Vagina (tissue), 2 donors: ENCODE results near the gene CAPN13. TPM values are rescaled to one million over a fixed set of nuclear protein-coding genes. Genes with fewer than 3 reads are reported as not detected.

Experiments used
- DNase-seq, 2 donors: peaks; one replicate each; pipeline ENCODE4 v3.0.0-alpha.2; 2017; ENCODE audit errors: extremely low spot score in 2 of 2
- H3K27ac ChIP-seq: fragments of 200-600 bp; sonication (generic); one replicate; pipeline ENCODE4 v1.5.1; 2019
- H3K27me3 ChIP-seq: fragments of 200-600 bp; sonication (generic); one replicate; pipeline ENCODE4 v1.5.1; 2019
- H3K36me3 ChIP-seq, 2 donors: fragments of 200-600 bp; sonication (generic); one replicate each; pipeline ENCODE4 v1.5.1; 2017 to 2019
- H3K4me1 ChIP-seq: fragments of 200-600 bp; sonication (generic); one replicate; pipeline ENCODE4 v1.5.1; 2019
- H3K4me3 ChIP-seq, 2 donors: fragments of 200-600 bp; sonication (generic); 1 replicate in 1 of 2; 2 replicates in 1 of 2; pipeline ENCODE4 v1.5.1; 2016 to 2019
- H3K9me3 ChIP-seq: fragments of 200-600 bp; sonication (generic); one replicate; pipeline ENCODE4 v1.5.1; 2019
- POLR2A ChIP-seq, 2 donors: fragments of 450-650 bp; IDR thresholded peaks; one replicate each; pipeline ENCODE4 v1.6.1; 2017; ENCODE audit warnings: antibody characterized with exemption in 2 of 2, mild to moderate bottlenecking in 2 of 2, moderate library complexity in 2 of 2
- POLR2AphosphoS5 ChIP-seq, 2 donors: sonication (generic); formaldehyde crosslinking; IDR thresholded peaks; one replicate each; pipeline ENCODE4 v1.9.0; 2017; ENCODE audit warnings: antibody characterized with exemption in 2 of 2, mild to moderate bottlenecking in 2 of 2, low read depth in 1 of 2; ENCODE audit not compliant: insufficient read depth in 1 of 2
- intact Hi-C: fragments of 100-400 bp; cut with DNase I; formaldehyde crosslinking; loops from one replicate; pipeline ENCODE4 v1.15.1; 2023
- total RNA-seq: library from RNA; depleted of rRNA; stranded (reverse); fragments of >200 nt; gene quantifications from one replicate; pipeline ENCODE4 v1.2.3, GENCODE V29; 2016
- TF ChIP-seq, protein P1 (sequence below), 3 experiments: fragments of 450-650 bp in 2 of 3; fragments of 200-600 bp in 1 of 3; sonication (generic) in 1 of 3; IDR thresholded peaks; one replicate each; pipeline ENCODE4 v1.5.1; 2017 to 2019; ENCODE audit warnings: antibody characterized with exemption in 3 of 3, mild to moderate bottlenecking in 2 of 3, moderate library complexity in 2 of 3

Gene CAPN13
- total RNA-seq, 1 donor from 2014 or later: not detected

DNA sequence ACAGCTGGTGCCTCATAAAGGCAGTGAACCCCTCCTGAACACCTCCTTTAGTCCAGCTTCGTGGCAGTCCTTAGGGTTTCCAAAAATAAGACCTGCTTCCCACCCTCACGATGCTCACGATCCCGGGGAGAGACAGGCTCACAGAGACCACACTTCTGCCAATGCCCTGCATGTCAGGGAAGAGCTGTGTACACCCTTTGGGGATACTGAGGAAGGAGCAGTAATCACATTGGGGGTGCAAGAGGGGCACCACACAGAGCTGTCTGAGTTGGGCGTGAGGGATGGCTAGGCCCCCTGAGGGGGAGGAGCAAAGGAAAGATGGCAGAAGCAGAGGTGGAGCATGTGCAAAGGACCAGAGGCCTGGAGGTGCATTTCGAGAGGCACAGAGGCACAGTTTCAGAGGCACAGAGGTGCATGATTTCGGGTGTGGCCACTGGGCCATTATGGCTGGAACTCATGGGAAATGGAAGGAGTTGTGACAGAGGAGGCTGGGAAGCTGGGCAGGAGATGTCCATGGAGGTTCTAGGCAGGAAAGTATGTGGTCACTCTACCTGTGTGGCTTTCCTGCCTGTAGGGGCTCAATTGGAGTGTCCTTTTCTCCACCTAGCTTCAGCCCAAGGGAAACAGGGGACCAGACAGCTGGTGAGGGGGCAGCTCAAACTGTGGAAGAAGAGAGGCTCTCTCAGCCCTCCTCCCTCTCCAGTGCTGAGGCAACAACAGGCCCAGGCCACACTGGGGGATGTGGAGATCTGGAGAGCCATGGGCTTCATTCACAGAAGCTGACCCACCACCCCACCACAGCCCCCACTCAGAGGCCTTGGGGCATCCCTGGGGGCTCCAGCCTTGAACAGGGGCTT, 115.9 kb downstream of the CAPN13 start:
- peak in 1 of 2 donors; percentile 80 for DNase-seq
- no peak overlapping the region for H3K4me3 ChIP-seq
- intact Hi-C loops: no loop called here
- H3K9me3 ChIP-seq: no peaks in the 10 kb centered on the region
- TF ChIP-seq, protein P1, sequence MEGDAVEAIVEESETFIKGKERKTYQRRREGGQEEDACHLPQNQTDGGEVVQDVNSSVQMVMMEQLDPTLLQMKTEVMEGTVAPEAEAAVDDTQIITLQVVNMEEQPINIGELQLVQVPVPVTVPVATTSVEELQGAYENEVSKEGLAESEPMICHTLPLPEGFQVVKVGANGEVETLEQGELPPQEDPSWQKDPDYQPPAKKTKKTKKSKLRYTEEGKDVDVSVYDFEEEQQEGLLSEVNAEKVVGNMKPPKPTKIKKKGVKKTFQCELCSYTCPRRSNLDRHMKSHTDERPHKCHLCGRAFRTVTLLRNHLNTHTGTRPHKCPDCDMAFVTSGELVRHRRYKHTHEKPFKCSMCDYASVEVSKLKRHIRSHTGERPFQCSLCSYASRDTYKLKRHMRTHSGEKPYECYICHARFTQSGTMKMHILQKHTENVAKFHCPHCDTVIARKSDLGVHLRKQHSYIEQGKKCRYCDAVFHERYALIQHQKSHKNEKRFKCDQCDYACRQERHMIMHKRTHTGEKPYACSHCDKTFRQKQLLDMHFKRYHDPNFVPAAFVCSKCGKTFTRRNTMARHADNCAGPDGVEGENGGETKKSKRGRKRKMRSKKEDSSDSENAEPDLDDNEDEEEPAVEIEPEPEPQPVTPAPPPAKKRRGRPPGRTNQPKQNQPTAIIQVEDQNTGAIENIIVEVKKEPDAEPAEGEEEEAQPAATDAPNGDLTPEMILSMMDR (IDR thresholded peaks at IDR 0.05): no peak
- TF ChIP-seq POLR2AphosphoS5 (IDR thresholded peaks at IDR 0.05; ENCODE audit: insufficient read depth in 1 of 2, low read depth in 1 of 2): no peak
- TF ChIP-seq POLR2A (IDR thresholded peaks at IDR 0.05): no peak
- peaks cover 15% of the 10 kb centered on the region for H3K4me1 ChIP-seq
- H3K27me3 ChIP-seq: no peaks in the 10 kb centered on the region
- no peak overlapping the region for H3K27ac ChIP-seq
- H3K36me3 ChIP-seq: no peaks in the 10 kb centered on the region

DNA sequence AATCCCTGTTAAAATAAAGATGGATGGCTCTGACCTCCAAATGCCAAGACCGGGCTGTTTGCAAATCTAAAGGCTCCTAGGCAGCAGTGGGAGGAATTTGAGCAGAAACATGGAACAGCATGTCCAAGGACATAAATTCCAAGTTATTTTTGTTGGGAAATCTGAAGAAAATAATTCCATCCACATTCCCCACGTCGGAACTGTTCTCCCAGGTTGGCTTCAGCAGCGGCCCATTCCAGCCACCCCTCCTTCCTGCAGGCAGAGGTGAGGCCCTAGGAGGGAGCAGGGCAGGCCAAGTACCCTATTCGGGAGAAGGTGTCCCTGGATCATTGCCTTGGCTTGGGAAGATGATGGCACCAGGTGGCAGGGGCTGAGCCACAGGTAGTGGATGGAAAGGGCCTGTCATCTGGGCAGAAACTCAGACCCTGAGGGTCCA, 117.1 kb downstream of the CAPN13 start:
- H3K36me3 ChIP-seq: no peaks in the 10 kb centered on the region
- no peak overlapping the region for H3K4me3 ChIP-seq
- peaks cover 15% of the 10 kb centered on the region for H3K4me1 ChIP-seq
- no peak overlapping the region for H3K27ac ChIP-seq
- peak in 1 of 2 donors; percentile 87 for DNase-seq
- intact Hi-C loops: no loop called here
- no peaks in the 10 kb centered on the region for H3K9me3 ChIP-seq
- H3K27me3 ChIP-seq: no peaks in the 10 kb centered on the region
- no peak for TF ChIP-seq POLR2A (IDR thresholded peaks at IDR 0.05)
- peak; percentile 32 to 51 for TF ChIP-seq POLR2AphosphoS5 (IDR thresholded peaks at IDR 0.05; ENCODE audit: insufficient read depth in 1 of 2, low read depth in 1 of 2)

DNA sequence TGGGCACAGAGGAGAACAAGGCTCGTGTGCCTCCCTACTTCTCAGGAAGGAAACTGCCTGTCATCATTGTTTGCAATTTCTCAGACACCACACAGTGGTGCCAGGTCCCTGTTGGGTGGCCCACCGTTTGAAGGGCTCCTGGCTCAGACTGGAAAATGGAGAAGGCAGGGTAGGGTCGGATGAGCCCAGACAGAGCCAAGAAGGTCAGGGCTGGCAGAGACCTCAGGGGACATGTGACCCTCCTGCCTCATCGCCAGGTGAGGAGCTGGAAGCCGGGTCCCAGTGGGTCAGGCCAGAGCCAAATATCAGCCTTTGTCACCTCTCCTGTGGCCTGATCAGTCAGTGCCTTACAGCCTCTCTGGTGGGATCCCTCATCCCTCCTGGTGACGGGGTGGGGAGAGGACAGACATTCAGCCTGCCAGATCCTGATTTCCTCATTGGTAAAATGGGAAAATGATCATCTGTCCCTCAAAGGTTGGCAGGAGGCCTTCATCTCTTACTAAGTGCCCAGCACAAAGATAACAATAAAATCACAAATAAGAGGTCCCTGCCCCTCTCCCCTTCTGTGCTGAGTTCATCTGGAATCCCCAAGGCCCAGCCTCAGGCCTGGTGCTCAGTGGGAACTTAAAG, 117.6 kb downstream of the CAPN13 start:
- no peaks in the 10 kb centered on the region for H3K36me3 ChIP-seq
- H3K27ac ChIP-seq: peak overlapping the region; percentile 26
- TF ChIP-seq, protein P1 (IDR thresholded peaks at IDR 0.05): no peak
- no peak for TF ChIP-seq POLR2A (IDR thresholded peaks at IDR 0.05)
- no peak for TF ChIP-seq POLR2AphosphoS5 (IDR thresholded peaks at IDR 0.05; ENCODE audit: insufficient read depth in 1 of 2, low read depth in 1 of 2)
- no peaks in the 10 kb centered on the region for H3K9me3 ChIP-seq
- no peaks in the 10 kb centered on the region for H3K27me3 ChIP-seq
- intact Hi-C loops: no loop called here
- H3K4me3 ChIP-seq: no peak overlapping the region
- peak in 1 of 2 donors; percentile 85 for DNase-seq
- peaks cover 15% of the 10 kb centered on the region for H3K4me1 ChIP-seq

DNA sequence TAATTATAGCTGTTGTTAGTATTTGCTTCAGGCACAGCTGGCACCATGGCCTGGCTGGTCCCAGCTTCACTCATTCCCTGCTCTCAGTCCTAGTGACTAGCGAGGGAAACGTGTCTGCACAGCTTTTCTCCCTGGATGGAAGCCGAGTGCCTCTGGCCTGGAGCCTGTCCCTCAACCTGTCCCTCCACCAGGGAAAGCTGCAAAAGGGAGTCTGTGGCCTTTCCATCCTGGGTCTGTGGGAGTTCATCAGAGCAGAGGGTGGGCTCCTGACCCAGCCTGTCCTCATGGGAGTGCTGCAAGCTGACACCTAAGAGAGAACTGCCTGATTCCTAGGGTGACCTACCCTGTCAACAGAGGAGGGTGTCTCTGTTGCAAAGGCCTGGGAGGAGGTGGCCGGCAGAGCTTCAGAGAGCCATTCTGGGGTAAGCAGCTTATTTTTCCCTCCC, 118.3 kb downstream of the CAPN13 start:
- TF ChIP-seq POLR2A (IDR thresholded peaks at IDR 0.05): no peak
- TF ChIP-seq POLR2AphosphoS5 (IDR thresholded peaks at IDR 0.05; ENCODE audit: insufficient read depth in 1 of 2, low read depth in 1 of 2): no peak
- TF ChIP-seq, protein P1 (IDR thresholded peaks at IDR 0.05): no peak
- peak in 1 of 2 donors; percentile 72 for DNase-seq
- H3K4me1 ChIP-seq: peaks cover 15% of the 10 kb centered on the region
- no peaks in the 10 kb centered on the region for H3K9me3 ChIP-seq
- intact Hi-C loops: no loop called here
- H3K27ac ChIP-seq: peak overlapping the region; percentile 26
- no peaks in the 10 kb centered on the region for H3K36me3 ChIP-seq
- H3K4me3 ChIP-seq: no peak overlapping the region
- H3K27me3 ChIP-seq: no peaks in the 10 kb centered on the region

DNA sequence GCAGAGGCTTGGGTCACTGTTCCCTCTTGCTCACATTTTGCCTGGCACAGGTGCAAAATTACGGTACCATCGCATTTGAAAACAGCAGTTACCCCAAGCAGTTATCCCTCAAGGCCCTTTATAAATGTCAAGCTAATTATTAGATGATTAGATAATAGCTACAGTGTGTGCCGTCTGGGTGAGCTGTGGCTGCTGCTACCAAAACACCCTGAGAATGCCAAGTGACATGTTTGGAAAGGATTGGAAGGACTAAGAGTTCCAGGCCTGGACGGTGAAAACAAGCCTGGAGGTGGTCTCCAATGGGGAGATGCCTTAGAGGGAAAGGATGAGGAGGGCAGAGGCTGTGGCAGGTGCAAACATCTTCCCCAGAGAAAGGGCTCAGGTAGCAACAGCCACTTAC, 120.6 kb downstream of the CAPN13 start:
- Histone ChIP-seq H3K27me3 (no peaks in the 10 kb centered on the region), H3K4me3 (no peak overlapping the region), H3K4me1 (peaks cover 15% of the 10 kb centered on the region), H3K27ac (no peak overlapping the region), H3K36me3 (no peaks in the 10 kb centered on the region), H3K9me3 (no peaks in the 10 kb centered on the region)
- TF ChIP-seq POLR2AphosphoS5 (IDR thresholded peaks at IDR 0.05; ENCODE audit: insufficient read depth in 1 of 2, low read depth in 1 of 2) (no peak), POLR2A (IDR thresholded peaks at IDR 0.05) (no peak)
- TF ChIP-seq, protein P1 (IDR thresholded peaks at IDR 0.05): no peak
- intact Hi-C loops: no loop called here
- peak in 1 of 2 donors; percentile 77 for DNase-seq
